ENCODE measurements around the gene IGFBP3. TPM values are rescaled to one million over a fixed set of nuclear protein-coding genes. Genes with fewer than 3 reads are reported as not detected.

IGFBP3 gene
- total and polyA plus RNA-seq, 2 donors (not counting 1 experiment from before 2014, with no cell fraction given) = 8.9 to 227 TPM

GRCh38 chr7:45939574-45939973 lies 18.5 kb upstream of the IGFBP3 start:
- TF ChIP-seq EZH2 (IDR thresholded peaks at IDR 0.05; ENCODE audit: low read length, missing control alignments) = no peak
- no peak for TF ChIP-seq CTCF (conservative IDR thresholded peaks at IDR 0.05 in 1 of 2, IDR thresholded peaks at IDR 0.05 in 1 of 2; ENCODE audit: low read depth in 1 of 2, low read length in 2 of 2)
- H3K79me2 ChIP-seq (ENCODE audit: control insufficient read depth, insufficient read depth, low read length) = no peaks in the 10 kb centered on the region
- H3K27me3 ChIP-seq (ENCODE audit: control insufficient read depth, insufficient read depth, low read length) = no peaks in the 10 kb centered on the region
- no peak overlapping the region for H3K4me2 ChIP-seq (ENCODE audit: extremely low read depth, insufficient read depth, low read length)
- H3K9me3 ChIP-seq (ENCODE audit: control insufficient read depth, insufficient read depth, low read depth, low read length) = no peaks in the 10 kb centered on the region
- H2AFZ ChIP-seq (ENCODE audit: low read length) = no peak overlapping the region
- H3K4me3 ChIP-seq (replicated peaks in 1 of 4; ENCODE audit: control extremely low read depth in 1 of 4, insufficient read depth in 1 of 4, low read depth in 3 of 4, low read length in 4 of 4) = no peak overlapping the region
- H3K27ac ChIP-seq (ENCODE audit: insufficient read depth, low read length) = no peak overlapping the region
- no peak for DNase-seq (ENCODE audit: low read depth in 2 of 2)
- H3K9ac ChIP-seq (ENCODE audit: insufficient read depth, low read length) = no peak overlapping the region
- H3K36me3 ChIP-seq (ENCODE audit: control insufficient read depth, insufficient read depth, low read length) = no peaks in the 10 kb centered on the region
- no peaks in the 10 kb centered on the region for H4K20me1 ChIP-seq (ENCODE audit: control insufficient read depth, extremely low read depth, insufficient read depth, low read length)
- H3K4me1 ChIP-seq (ENCODE audit: control insufficient read depth, extremely low read depth, insufficient read depth, low read length) = no peaks in the 10 kb centered on the region

- Histone ChIP-seq H2AFZ (ENCODE audit: low read length) (no peak overlapping the region), H3K79me2 (ENCODE audit: control insufficient read depth, insufficient read depth, low read length) (no peaks in the 10 kb centered on the region), H3K36me3 (ENCODE audit: control insufficient read depth, insufficient read depth, low read length) (no peaks in the 10 kb centered on the region), H3K27ac (ENCODE audit: insufficient read depth, low read length) (no peak overlapping the region), H3K4me1 (ENCODE audit: control insufficient read depth, extremely low read depth, insufficient read depth, low read length) (no peaks in the 10 kb centered on the region), H3K9ac (ENCODE audit: insufficient read depth, low read length) (no peak overlapping the region), H4K20me1 (ENCODE audit: control insufficient read depth, extremely low read depth, insufficient read depth, low read length) (no peaks in the 10 kb centered on the region), H3K27me3 (ENCODE audit: control insufficient read depth, insufficient read depth, low read length) (no peaks in the 10 kb centered on the region), H3K4me2 (ENCODE audit: extremely low read depth, insufficient read depth, low read length) (no peak overlapping the region), H3K4me3 (replicated peaks in 1 of 4; ENCODE audit: control extremely low read depth in 1 of 4, insufficient read depth in 1 of 4, low read depth in 3 of 4, low read length in 4 of 4) (no peak overlapping the region), H3K9me3 (ENCODE audit: control insufficient read depth, insufficient read depth, low read depth, low read length) (no peaks in the 10 kb centered on the region)
- TF ChIP-seq EZH2 (IDR thresholded peaks at IDR 0.05; ENCODE audit: low read length, missing control alignments) = no peak
- TF ChIP-seq CTCF (conservative IDR thresholded peaks at IDR 0.05 in 1 of 2, IDR thresholded peaks at IDR 0.05 in 1 of 2; ENCODE audit: low read depth in 1 of 2, low read length in 2 of 2) = no peak
- DNase-seq (ENCODE audit: low read depth in 2 of 2) = no peak
Measured at GRCh38 chr7:45938626-45939302, 17.7 kb upstream of the IGFBP3 start.

GRCh38 chr7:45937862-45938261 lies 16.8 kb upstream of the IGFBP3 start:
- no peak overlapping the region for H3K9ac ChIP-seq (ENCODE audit: insufficient read depth, low read length)
- H3K36me3 ChIP-seq (ENCODE audit: control insufficient read depth, insufficient read depth, low read length) = no peaks in the 10 kb centered on the region
- H3K27ac ChIP-seq (ENCODE audit: insufficient read depth, low read length) = no peak overlapping the region
- no peak overlapping the region for H2AFZ ChIP-seq (ENCODE audit: low read length)
- TF ChIP-seq CTCF (conservative IDR thresholded peaks at IDR 0.05 in 1 of 2, IDR thresholded peaks at IDR 0.05 in 1 of 2; ENCODE audit: low read depth in 1 of 2, low read length in 2 of 2) = no peak
- TF ChIP-seq EZH2 (IDR thresholded peaks at IDR 0.05; ENCODE audit: low read length, missing control alignments) = no peak
- no peaks in the 10 kb centered on the region for H3K79me2 ChIP-seq (ENCODE audit: control insufficient read depth, insufficient read depth, low read length)
- no peak overlapping the region for H3K4me3 ChIP-seq (replicated peaks in 1 of 4; ENCODE audit: control extremely low read depth in 1 of 4, insufficient read depth in 1 of 4, low read depth in 3 of 4, low read length in 4 of 4)
- no peak for DNase-seq (ENCODE audit: low read depth in 2 of 2)
- H4K20me1 ChIP-seq (ENCODE audit: control insufficient read depth, extremely low read depth, insufficient read depth, low read length) = no peaks in the 10 kb centered on the region
- H3K27me3 ChIP-seq (ENCODE audit: control insufficient read depth, insufficient read depth, low read length) = no peaks in the 10 kb centered on the region
- no peaks in the 10 kb centered on the region for H3K9me3 ChIP-seq (ENCODE audit: control insufficient read depth, insufficient read depth, low read depth, low read length)
- no peaks in the 10 kb centered on the region for H3K4me1 ChIP-seq (ENCODE audit: control insufficient read depth, extremely low read depth, insufficient read depth, low read length)
- H3K4me2 ChIP-seq (ENCODE audit: extremely low read depth, insufficient read depth, low read length) = no peak overlapping the region
